OCI-LY3 (cell line): ENCODE results near the gene CHKB.

Source experiments
- CTCF ChIP-seq: fragments of 200-600, 300-600 bp; sonication (generic); IDR thresholded peaks from 2 replicates; pipeline ENCODE4 v1.5.1; 2014; ENCODE audit warnings: antibody characterized with exemption, low read length, low read depth
- EZH2phosphoT487 ChIP-seq: fragments of 200-600 bp; shearing (Covaris generic); IDR thresholded peaks from 2 replicates; pipeline ENCODE4 v1.6.1; 2018; ENCODE audit warnings: antibody characterized with exemption, mixed run types, low read depth

- TF ChIP-seq CTCF (no peak), EZH2phosphoT487 (no peak)
Measured at GRCh38 chr22:50564289-50564688, 18.4 kb downstream of the CHKB start.
